ENCODE measurements around the gene CEP162.

- TF ChIP-seq CTCF (IDR thresholded peaks at IDR 0.05) (no peak), EZH2 (IDR thresholded peaks at IDR 0.05; ENCODE audit: borderline replicate concordance, insufficient read depth, low read depth, low read length, poor library complexity, severe bottlenecking) (no peak)
These were observed 44.0 kb downstream of the CEP162 start for GRCh38 chr6:84183430-84183829.
